ENCODE measurements around the gene CORO2A.

DNA sequence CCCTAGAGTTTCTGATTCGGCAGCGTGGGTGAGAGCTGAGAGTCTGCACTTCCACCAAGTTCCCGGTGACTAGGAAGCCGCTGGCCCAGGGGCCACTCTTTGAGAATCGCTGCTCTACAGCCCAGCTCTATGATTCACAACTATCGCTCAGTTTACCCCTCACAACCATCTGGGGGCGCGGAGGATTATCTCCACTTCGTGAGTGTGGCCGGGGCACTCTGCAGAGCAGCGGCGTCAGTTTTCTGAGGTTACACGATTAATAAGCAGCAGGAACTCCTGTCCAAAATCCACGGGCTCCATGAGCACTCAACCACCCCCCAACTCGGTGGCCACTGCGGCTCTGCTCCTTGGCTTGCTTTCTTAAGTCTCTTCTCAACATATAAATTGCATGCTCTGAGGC, 19.3 kb downstream of the CORO2A start:
- TF ChIP-seq, protein P1, sequence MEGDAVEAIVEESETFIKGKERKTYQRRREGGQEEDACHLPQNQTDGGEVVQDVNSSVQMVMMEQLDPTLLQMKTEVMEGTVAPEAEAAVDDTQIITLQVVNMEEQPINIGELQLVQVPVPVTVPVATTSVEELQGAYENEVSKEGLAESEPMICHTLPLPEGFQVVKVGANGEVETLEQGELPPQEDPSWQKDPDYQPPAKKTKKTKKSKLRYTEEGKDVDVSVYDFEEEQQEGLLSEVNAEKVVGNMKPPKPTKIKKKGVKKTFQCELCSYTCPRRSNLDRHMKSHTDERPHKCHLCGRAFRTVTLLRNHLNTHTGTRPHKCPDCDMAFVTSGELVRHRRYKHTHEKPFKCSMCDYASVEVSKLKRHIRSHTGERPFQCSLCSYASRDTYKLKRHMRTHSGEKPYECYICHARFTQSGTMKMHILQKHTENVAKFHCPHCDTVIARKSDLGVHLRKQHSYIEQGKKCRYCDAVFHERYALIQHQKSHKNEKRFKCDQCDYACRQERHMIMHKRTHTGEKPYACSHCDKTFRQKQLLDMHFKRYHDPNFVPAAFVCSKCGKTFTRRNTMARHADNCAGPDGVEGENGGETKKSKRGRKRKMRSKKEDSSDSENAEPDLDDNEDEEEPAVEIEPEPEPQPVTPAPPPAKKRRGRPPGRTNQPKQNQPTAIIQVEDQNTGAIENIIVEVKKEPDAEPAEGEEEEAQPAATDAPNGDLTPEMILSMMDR (IDR thresholded peaks at IDR 0.05), result no peak
- TF ChIP-seq POLR2A (IDR thresholded peaks at IDR 0.05), result no peak
